Activated T-helper 2 cell treated with anti-CD3 and anti-CD28 coated beads, Interferon-gamma antibody, Interleukin-2, Interleukin-4, amounts not matched to agents 10 μg/mL and 5 μg/mL and 100 μg/mL, durations not matched to agents 14 hours and 24 hours and 36 hours (primary cell): Measurements from ENCODE around the gene AOC2. TPM values are rescaled to one million over a fixed set of nuclear protein-coding genes. Genes with fewer than 3 reads are reported as not detected.
"Not testable (repeated sequence)": the region's sequence is repeated elsewhere in the genome, so short reads cannot be mapped to it uniquely, and the experiment has no call there.

Experiments
- DNase-seq: peaks from one replicate; pipeline ENCODE4 v3.0.0; 2021; ENCODE audit warnings: low spot score
- H3K27ac Mint-ChIP-seq: one replicate; pipeline ENCODE4 v1.8.0; 2021; ENCODE audit warnings: mixed read lengths
- H3K27me3 Mint-ChIP-seq: one replicate; pipeline ENCODE4 v1.8.0; 2021; ENCODE audit warnings: low read depth, mixed read lengths
- H3K36me3 Mint-ChIP-seq: one replicate; pipeline ENCODE4 v1.8.0; 2021; ENCODE audit warnings: low read depth, mixed read lengths
- H3K4me1 Mint-ChIP-seq: one replicate; pipeline ENCODE4 v1.8.0; 2021; ENCODE audit warnings: low read depth, mixed read lengths
- H3K4me3 Mint-ChIP-seq: one replicate; pipeline ENCODE4 v1.8.0; 2021; ENCODE audit warnings: low read depth, mild to moderate bottlenecking, moderate library complexity, mixed read lengths
- H3K9me3 Mint-ChIP-seq: one replicate; pipeline ENCODE4 v1.8.0; 2021; ENCODE audit warnings: mixed read lengths
- intact Hi-C: fragments of 100-400 bp; cut with micrococcal nuclease; formaldehyde crosslinking; loops from one replicate; pipeline ENCODE4 v1.15.1; 2023
- total RNA-seq: library from RNA; stranded (reverse); gene quantifications from 2 replicates; pipeline ENCODE4 v1.2.3, GENCODE V29; 2022

AOC2 gene
- total RNA-seq, 1 donor from 2014 or later = 3.2 TPM

DNA sequence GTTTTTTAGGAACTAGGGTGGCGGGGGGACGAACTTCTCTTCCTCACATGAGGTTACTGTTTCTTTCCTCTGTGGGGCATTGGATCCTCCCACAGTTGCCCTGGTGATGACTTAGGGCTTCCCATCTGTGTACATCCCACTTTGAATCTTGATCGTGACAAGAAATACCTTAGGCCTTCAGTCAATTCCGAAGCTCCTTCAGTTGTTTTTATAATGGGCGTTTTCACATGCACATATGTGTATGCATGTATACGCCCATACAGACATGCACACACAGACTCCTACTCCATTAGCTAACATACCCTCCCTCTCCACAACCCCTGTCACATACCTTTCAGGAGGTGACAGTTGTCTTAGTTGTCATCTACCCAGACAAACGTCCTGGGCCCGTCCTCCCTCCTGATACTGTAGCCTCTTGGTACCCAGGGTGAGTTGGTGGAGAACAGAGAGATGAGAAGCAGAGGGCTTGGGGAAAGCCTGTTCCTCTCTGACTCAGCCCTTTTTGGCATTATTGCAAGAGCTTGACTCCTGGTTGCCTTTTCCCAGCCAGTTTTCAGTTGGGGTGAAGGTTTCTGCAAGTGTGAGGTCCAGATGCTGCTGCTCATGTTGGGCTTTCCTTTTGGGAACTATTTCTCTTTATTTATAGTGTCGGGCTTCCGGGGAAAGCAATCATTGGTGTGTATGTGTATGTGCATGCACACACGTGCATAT, 2.2 kb upstream of the AOC2 start:
- no peak for DNase-seq
- no peaks in the 10 kb centered on the region for H3K9me3 Mint-ChIP-seq
- H3K4me3 Mint-ChIP-seq = no peak overlapping the region
- intact Hi-C loops = no loop called here
- H3K27ac Mint-ChIP-seq = no peak overlapping the region
- H3K4me1 Mint-ChIP-seq = peaks cover 16% of the 10 kb centered on the region
- no peaks in the 10 kb centered on the region for H3K27me3 Mint-ChIP-seq
- peaks cover 76% of the 10 kb centered on the region for H3K36me3 Mint-ChIP-seq

- Mint-ChIP-seq H3K4me3 (no peak overlapping the region), H3K27me3 (no peaks in the 10 kb centered on the region), H3K9me3 (no peaks in the 10 kb centered on the region), H3K27ac (no peak overlapping the region), H3K36me3 (peaks cover 65% of the 10 kb centered on the region), H3K4me1 (peaks cover 14% of the 10 kb centered on the region)
- no peak for DNase-seq
- intact Hi-C loops = no loop called here
Observed at GRCh38 chr17:42843358-42843934, 934 bp upstream of the AOC2 start.

DNA sequence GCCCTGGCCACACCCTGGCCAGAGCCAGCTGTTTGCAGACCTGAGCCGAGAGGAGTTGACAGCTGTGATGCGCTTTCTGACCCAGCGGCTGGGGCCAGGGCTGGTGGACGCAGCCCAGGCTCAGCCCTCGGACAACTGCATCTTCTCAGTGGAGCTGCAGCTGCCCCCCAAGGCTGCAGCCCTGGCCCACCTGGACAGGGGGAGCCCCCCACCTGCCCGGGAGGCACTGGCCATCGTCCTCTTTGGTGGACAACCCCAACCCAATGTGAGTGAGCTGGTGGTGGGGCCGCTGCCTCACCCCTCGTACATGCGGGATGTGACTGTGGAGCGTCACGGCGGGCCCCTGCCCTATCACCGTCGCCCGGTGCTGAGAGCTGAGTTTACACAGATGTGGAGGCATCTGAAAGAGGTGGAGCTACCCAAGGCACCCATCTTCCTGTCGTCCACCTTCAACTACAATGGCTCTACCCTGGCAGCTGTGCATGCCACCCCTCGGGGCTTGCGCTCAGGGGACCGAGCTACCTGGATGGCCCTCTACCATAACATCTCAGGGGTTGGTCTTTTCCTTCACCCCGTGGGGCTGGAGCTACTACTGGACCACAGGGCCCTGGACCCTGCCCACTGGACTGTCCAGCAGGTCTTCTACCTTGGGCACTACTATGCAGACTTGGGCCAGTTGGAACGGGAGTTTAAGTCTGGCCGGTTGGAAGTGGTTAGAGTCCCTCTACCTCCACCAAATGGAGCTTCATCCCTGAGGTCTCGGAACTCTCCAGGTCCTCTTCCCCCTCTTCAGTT, 578 bp downstream of the AOC2 start:
- no peak for DNase-seq
- intact Hi-C loops = no loop called here
- Mint-ChIP-seq H3K4me3 (no peak overlapping the region), H3K4me1 (peaks cover 14% of the 10 kb centered on the region), H3K27me3 (no peaks in the 10 kb centered on the region), H3K27ac (no peak overlapping the region), H3K36me3 (peaks cover 52% of the 10 kb centered on the region), H3K9me3 (no peaks in the 10 kb centered on the region)

DNA sequence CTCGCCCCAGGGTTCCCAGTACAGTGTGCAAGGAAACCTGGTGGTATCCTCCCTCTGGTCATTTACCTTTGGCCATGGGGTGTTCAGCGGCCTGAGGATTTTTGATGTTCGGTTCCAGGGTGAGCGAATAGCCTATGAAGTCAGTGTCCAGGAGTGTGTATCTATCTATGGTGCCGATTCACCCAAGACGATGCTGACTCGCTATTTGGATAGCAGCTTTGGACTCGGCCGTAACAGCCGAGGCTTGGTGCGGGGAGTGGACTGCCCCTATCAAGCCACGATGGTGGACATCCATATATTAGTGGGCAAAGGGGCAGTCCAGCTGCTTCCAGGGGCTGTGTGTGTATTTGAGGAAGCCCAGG, 1.2 kb downstream of the AOC2 start:
- no peak for DNase-seq
- peaks cover 48% of the 10 kb centered on the region for H3K36me3 Mint-ChIP-seq
- no peaks in the 10 kb centered on the region for H3K27me3 Mint-ChIP-seq
- H3K4me3 Mint-ChIP-seq = no peak overlapping the region
- no peak overlapping the region for H3K27ac Mint-ChIP-seq
- peaks cover 14% of the 10 kb centered on the region for H3K4me1 Mint-ChIP-seq
- H3K9me3 Mint-ChIP-seq = no peaks in the 10 kb centered on the region
- intact Hi-C loops = no loop called here

- Mint-ChIP-seq H3K27ac (peak overlapping the region; percentile 93), H3K27me3 (no peaks in the 10 kb centered on the region), H3K36me3 (peaks cover 45% of the 10 kb centered on the region), H3K9me3 (no peaks in the 10 kb centered on the region), H3K4me3 (no peak overlapping the region), H3K4me1 (peaks cover 14% of the 10 kb centered on the region)
- DNase-seq = no peak
- intact Hi-C loops = loop anchor here (2.0 kb wide), 1 partner anchor 83 kb away; no protein-coding TSS in a partner anchor
Observed at GRCh38 chr17:42845918-42846593, 1.7 kb downstream of the AOC2 start.

DNA sequence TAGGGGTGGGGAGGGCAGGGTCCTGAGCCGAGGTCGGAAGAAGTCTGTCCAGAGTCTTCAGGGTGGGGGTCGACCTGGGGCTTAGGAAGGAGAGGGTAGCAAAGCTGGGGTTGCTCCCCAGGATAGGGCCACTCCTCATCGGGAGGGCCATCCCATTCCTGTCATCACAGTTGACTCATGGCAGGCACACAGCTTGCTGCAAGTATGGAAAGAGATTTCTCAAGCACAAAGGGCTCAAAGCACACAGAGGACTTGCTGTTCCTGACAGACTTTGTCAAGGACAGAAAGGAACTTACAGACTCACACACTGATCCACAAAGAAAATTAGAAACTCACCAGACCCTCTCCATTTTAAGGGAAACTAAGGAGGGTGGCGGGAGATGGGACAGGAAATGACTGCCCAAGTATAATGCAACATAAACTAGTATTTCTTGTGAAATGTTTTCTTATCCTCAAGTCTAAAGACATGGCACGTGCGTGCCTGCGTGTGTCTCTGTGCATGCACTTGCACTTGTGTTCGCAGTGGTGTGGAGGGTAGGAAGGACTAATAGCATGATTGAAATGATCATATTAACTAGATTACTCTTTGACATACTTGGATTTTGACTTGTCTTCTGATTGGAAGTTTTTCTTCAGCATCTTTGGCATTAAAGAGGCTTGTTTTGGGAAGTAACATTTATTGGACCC, 2.4 kb downstream of the AOC2 start:
- peaks cover 14% of the 10 kb centered on the region for H3K4me1 Mint-ChIP-seq
- H3K4me3 Mint-ChIP-seq = no peak overlapping the region
- no peaks in the 10 kb centered on the region for H3K9me3 Mint-ChIP-seq
- intact Hi-C loops = loop anchor here (2.0 kb wide), 1 partner anchor 82 kb away; no protein-coding TSS in a partner anchor
- no peak for DNase-seq
- no peak overlapping the region for H3K27ac Mint-ChIP-seq
- H3K27me3 Mint-ChIP-seq = no peaks in the 10 kb centered on the region
- H3K36me3 Mint-ChIP-seq = peaks cover 38% of the 10 kb centered on the region

- peaks cover 25% of the 10 kb centered on the region for H3K36me3 Mint-ChIP-seq
- H3K4me1 Mint-ChIP-seq = peaks cover 14% of the 10 kb centered on the region
- no peaks in the 10 kb centered on the region for H3K27me3 Mint-ChIP-seq
- intact Hi-C loops = no loop called here
- H3K4me3 Mint-ChIP-seq = no peak overlapping the region
- no peak overlapping the region for H3K27ac Mint-ChIP-seq
- no peak for DNase-seq
- H3K9me3 Mint-ChIP-seq = no peaks in the 10 kb centered on the region
Observed at GRCh38 chr17:42848093-42848492, 3.7 kb downstream of the AOC2 start.

- Mint-ChIP-seq H3K9me3 (no peaks in the 10 kb centered on the region), H3K36me3 (peaks cover 15% of the 10 kb centered on the region), H3K27ac (no peak overlapping the region), H3K4me1 (peaks cover 14% of the 10 kb centered on the region), H3K27me3 (no peaks in the 10 kb centered on the region), H3K4me3 (no peak overlapping the region)
- intact Hi-C loops = no loop called here
- no peak for DNase-seq
Observed at GRCh38 chr17:42849031-42849430, 4.7 kb downstream of the AOC2 start.

GRCh38 chr17:42849451-42850181, 5.2 kb downstream of the AOC2 start:
- Mint-ChIP-seq H3K36me3 (peaks cover 9% of the 10 kb centered on the region), H3K4me1 (peaks cover 14% of the 10 kb centered on the region), H3K4me3 (no peak overlapping the region), H3K27ac (no peak overlapping the region), H3K9me3 (no peaks in the 10 kb centered on the region), H3K27me3 (no peaks in the 10 kb centered on the region)
- no peak for DNase-seq
- intact Hi-C loops = no loop called here

DNA sequence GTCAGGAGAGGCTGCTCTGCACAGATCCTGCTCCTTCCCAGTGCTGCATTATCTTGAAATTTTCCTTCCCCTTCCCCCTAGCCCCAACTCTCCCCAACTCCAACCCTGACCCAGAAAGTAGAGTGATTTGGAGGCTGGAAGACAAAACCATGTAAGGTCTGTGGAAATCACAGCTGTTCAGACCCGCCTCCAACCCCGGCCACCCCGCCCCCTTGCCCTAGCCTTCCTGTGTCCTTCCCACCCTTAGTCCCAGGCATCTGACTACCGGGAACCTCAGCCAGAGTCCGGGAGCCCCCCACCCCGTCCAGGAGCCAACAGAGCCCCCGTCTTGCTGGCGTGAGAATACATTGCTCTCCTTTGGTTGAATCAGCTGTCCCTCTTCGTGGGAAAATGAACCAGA, 6.6 kb downstream of the AOC2 start, which contains the start of gene AOC3:
Gene AOC3 (plus strand): TSS at position 246 of the 400 bp plus-strand sequence. CDS start 145 bp downstream, at position 391.
- no peak within 1 kb of the TSS for H3K27ac Mint-ChIP-seq
- DNase-seq = no peak
- H3K4me3 Mint-ChIP-seq = no peak within 1 kb of the TSS
- no peaks in the 10 kb centered on the region for H3K36me3 Mint-ChIP-seq
- no peaks in the 10 kb centered on the region for H3K9me3 Mint-ChIP-seq
- H3K4me1 Mint-ChIP-seq = peaks cover 8% of the 10 kb centered on the region
- intact Hi-C loops = no loop called here
- H3K27me3 Mint-ChIP-seq = no peaks in the 10 kb centered on the region

DNA sequence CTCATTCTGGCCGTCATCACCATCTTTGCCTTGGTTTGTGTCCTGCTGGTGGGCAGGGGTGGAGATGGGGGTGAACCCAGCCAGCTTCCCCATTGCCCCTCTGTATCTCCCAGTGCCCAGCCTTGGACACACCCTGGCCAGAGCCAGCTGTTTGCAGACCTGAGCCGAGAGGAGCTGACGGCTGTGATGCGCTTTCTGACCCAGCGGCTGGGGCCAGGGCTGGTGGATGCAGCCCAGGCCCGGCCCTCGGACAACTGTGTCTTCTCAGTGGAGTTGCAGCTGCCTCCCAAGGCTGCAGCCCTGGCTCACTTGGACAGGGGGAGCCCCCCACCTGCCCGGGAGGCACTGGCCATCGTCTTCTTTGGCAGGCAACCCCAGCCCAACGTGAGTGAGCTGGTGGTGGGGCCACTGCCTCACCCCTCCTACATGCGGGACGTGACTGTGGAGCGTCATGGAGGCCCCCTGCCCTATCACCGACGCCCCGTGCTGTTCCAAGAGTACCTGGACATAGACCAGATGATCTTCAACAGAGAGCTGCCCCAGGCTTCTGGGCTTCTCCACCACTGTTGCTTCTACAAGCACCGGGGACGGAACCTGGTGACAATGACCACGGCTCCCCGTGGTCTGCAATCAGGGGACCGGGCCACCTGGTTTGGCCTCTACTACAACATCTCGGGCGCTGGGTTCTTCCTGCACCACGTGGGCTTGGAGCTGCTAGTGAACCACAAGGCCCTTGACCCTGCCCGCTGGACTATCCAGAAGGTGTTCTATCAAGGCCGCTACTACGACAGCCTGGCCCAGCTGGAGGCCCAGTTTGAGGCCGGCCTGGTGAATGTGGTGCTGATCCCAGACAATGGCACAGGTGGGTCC, 7.2 kb downstream of the AOC2 start:
- H3K4me1 Mint-ChIP-seq = not testable (repeated sequence)

More for the DNA sequence above, 7.2 kb downstream of the AOC2 start:
- H3K36me3 Mint-ChIP-seq, DNase-seq, H3K4me3 Mint-ChIP-seq, intact Hi-C loops, H3K9me3 Mint-ChIP-seq, H3K27ac Mint-ChIP-seq, H3K27me3 Mint-ChIP-seq: not testable (repeated sequence)
